ENCODE data around the gene PDZRN3. TPM values are rescaled to one million over a fixed set of nuclear protein-coding genes. Genes with fewer than 3 reads are reported as not detected.

PDZRN3 gene
- total RNA-seq, 6 donors from 2014 or later, result 7.0 to 50.3 (median 18.4) TPM

- H3K27me3 ChIP-seq, result no peaks in the 10 kb centered on the region
- no peaks in the 10 kb centered on the region for H3K9me3 ChIP-seq
- WGBS, 2 donors, result 73 to 77% methylated on average over 10 of the region's 10 CpGs
- H3K27ac ChIP-seq, result no peak overlapping the region
- DNase-seq (no peak), ATAC-seq (ENCODE audit: low FRiP score in 2 of 2) (no peak)
- TF ChIP-seq EP300 (IDR thresholded peaks at IDR 0.05) (no peak), CTCF (IDR thresholded peaks at IDR 0.05) (no peak), POLR2A (IDR thresholded peaks at IDR 0.05) (no peak), POLR2AphosphoS5 (IDR thresholded peaks at IDR 0.05) (no peak)
- H3K36me3 ChIP-seq, result no peaks in the 10 kb centered on the region
- H3K4me3 ChIP-seq, result no peak overlapping the region
- peaks cover 0 to 4% (median 2%) of the 10 kb centered on the region in 4 donors for H3K4me1 ChIP-seq
Measured at GRCh38 chr3:73561494-73561893, 63.2 kb downstream of the PDZRN3 start.

- WGBS, 2 donors, result 79 to 90% methylated on average over 2 of the region's 2 CpGs
- no peaks in the 10 kb centered on the region for H3K36me3 ChIP-seq
- H3K27ac ChIP-seq, result no peak overlapping the region
- TF ChIP-seq CTCF (IDR thresholded peaks at IDR 0.05) (no peak), EP300 (IDR thresholded peaks at IDR 0.05) (no peak), POLR2AphosphoS5 (IDR thresholded peaks at IDR 0.05) (no peak), POLR2A (IDR thresholded peaks at IDR 0.05) (no peak)
- ATAC-seq (ENCODE audit: low FRiP score in 2 of 2) (no peak), DNase-seq (no peak)
- H3K4me3 ChIP-seq, result no peak overlapping the region
- peaks cover 0 to 4% (median 2%) of the 10 kb centered on the region in 4 donors for H3K4me1 ChIP-seq
- H3K9me3 ChIP-seq, result no peaks in the 10 kb centered on the region
- no peaks in the 10 kb centered on the region for H3K27me3 ChIP-seq
Measured at GRCh38 chr3:73559749-73560148, 65.0 kb downstream of the PDZRN3 start.

- no peak for ATAC-seq (ENCODE audit: low FRiP score in 2 of 2)
- H3K27ac ChIP-seq, result no peak overlapping the region
- H3K4me1 ChIP-seq, result peaks cover 0 to 4% (median 2%) of the 10 kb centered on the region in 4 donors
- no peaks in the 10 kb centered on the region for H3K9me3 ChIP-seq
- H3K36me3 ChIP-seq, result no peaks in the 10 kb centered on the region
- no peak overlapping the region for H3K4me3 ChIP-seq
- DNase-seq, result no peak
- no peaks in the 10 kb centered on the region for H3K27me3 ChIP-seq
- 56 to 68% methylated on average over 4 of the region's 4 CpGs for WGBS, 2 donors
- TF ChIP-seq EP300 (IDR thresholded peaks at IDR 0.05) (no peak), CTCF (IDR thresholded peaks at IDR 0.05) (no peak), POLR2A (IDR thresholded peaks at IDR 0.05) (no peak), POLR2AphosphoS5 (IDR thresholded peaks at IDR 0.05) (no peak)
Measured at GRCh38 chr3:73558727-73559075, 66.0 kb downstream of the PDZRN3 start.

- DNase-seq (no peak), ATAC-seq (ENCODE audit: low FRiP score in 2 of 2) (no peak)
- no peaks in the 10 kb centered on the region for H3K27me3 ChIP-seq
- H3K4me3 ChIP-seq, result no peak overlapping the region
- 50 to 56% methylated on average over 3 of the region's 3 CpGs for WGBS, 2 donors
- TF ChIP-seq POLR2A (IDR thresholded peaks at IDR 0.05) (no peak), POLR2AphosphoS5 (IDR thresholded peaks at IDR 0.05) (no peak), CTCF (IDR thresholded peaks at IDR 0.05) (no peak), EP300 (IDR thresholded peaks at IDR 0.05) (no peak)
- H3K9me3 ChIP-seq, result no peaks in the 10 kb centered on the region
- no peak overlapping the region for H3K27ac ChIP-seq
- H3K36me3 ChIP-seq, result no peaks in the 10 kb centered on the region
- peaks cover 0 to 4% (median 2%) of the 10 kb centered on the region in 4 donors for H3K4me1 ChIP-seq
Measured at GRCh38 chr3:73557986-73558726, 66.6 kb downstream of the PDZRN3 start.
